Measurements from ENCODE around the gene GCH1.

- TF ChIP-seq FOXK2 (IDR thresholded peaks at IDR 0.05) (no peak), SP1 (IDR thresholded peaks at IDR 0.05) (no peak), SUZ12 (IDR thresholded peaks at IDR 0.05) (no peak), ARNT (IDR thresholded peaks at IDR 0.05) (no peak), CTBP1 (IDR thresholded peaks at IDR 0.05; ENCODE audit: borderline replicate concordance) (no peak), TARDBP (IDR thresholded peaks at IDR 0.05) (no peak), BHLHE40 (IDR thresholded peaks at IDR 0.05; ENCODE audit: borderline replicate concordance) (no peak), HDGF (IDR thresholded peaks at IDR 0.05; ENCODE audit: borderline replicate concordance) (no peak)
These were observed 43.9 kb upstream of the GCH1 start for GRCh38 chr14:54946500-54946899.
